SK-N-SH (cell line): Measurements from ENCODE around the gene ZMYM2. TPM values are rescaled to one million over a fixed set of nuclear protein-coding genes. Genes with fewer than 3 reads are reported as not detected.

Experiments used
- CTCF ChIA-PET: fragments of 300-600, 350-600 bp; formaldehyde crosslinking; extraction: SDS; loops from one replicate; lab custom pipeline; 2021; lab: Yijun Ruan, JAX
- POLR2A ChIA-PET: fragments of 350-600 bp; sonication (Branson Sonifier 250); formaldehyde crosslinking; extraction: SDS; loops from one replicate; lab custom pipeline; 2020; ENCODE audit warnings: antibody characterized with exemption, inconsistent platforms; lab: Yijun Ruan, JAX
- DNase-seq: peaks from one replicate; pipeline ENCODE4 v3.0.0; 2012
- H2AFZ ChIP-seq: fragments of 200-600 bp; sonication (generic); 2 replicates; pipeline ENCODE4 v1.8.1; 2016; ENCODE audit warnings: antibody characterized with exemption, mild to moderate bottlenecking, low read depth
- H3F3A ChIP-seq: fragments of 200-600 bp; sonication (generic); replicated peaks from 2 replicates; pipeline ENCODE3; 2016; ENCODE audit warnings: antibody characterized with exemption, mild to moderate bottlenecking; ENCODE audit not compliant: insufficient read depth
- H3K27ac ChIP-seq, 2 experiments: fragments of 200-500 bp in 1 of 2; fragments of 200-600 bp in 1 of 2; sonication (Bioruptor generic) in 1 of 2; sonication (generic), shearing (Covaris generic) in 1 of 2; 2 replicates each; pipeline versions ENCODE4 v1.5.1 to v1.6.1; 2014 to 2016; ENCODE audit warnings: low read depth in 2 of 2, inconsistent platforms in 1 of 2, low read length in 1 of 2, mild to moderate bottlenecking in 1 of 2, mixed read lengths in 1 of 2
- H3K27me3 ChIP-seq: fragments of 200-600 bp; sonication (generic), shearing (Covaris generic); 2 replicates; pipeline ENCODE4 v1.6.1; 2016; ENCODE audit warnings: mixed run types; ENCODE audit not compliant: insufficient read depth
- H3K36me3 ChIP-seq, 2 experiments: fragments of 200-500 bp in 1 of 2; fragments of 200-600 bp in 1 of 2; sonication (Bioruptor generic) in 1 of 2; sonication (generic) in 1 of 2; replicated peaks in 1 of 2; 2 replicates each; pipeline versions ENCODE3 to v1.5.1; 2014 to 2016; ENCODE audit warnings: low read length in 1 of 2, mild to moderate bottlenecking in 1 of 2; ENCODE audit not compliant: insufficient read depth in 2 of 2, control insufficient read depth in 1 of 2
- H3K4me1 ChIP-seq, 2 experiments: fragments of 200-500 bp in 1 of 2; fragments of 200-600 bp in 1 of 2; sonication (Bioruptor generic) in 1 of 2; sonication (generic), shearing (Covaris generic) in 1 of 2; 2 replicates each; pipeline versions ENCODE4 v1.5.1 to v1.6.1; 2014 to 2016; ENCODE audit warnings: low read depth in 1 of 2, low read length in 1 of 2, mixed run types in 1 of 2; ENCODE audit not compliant: insufficient read depth in 2 of 2, control insufficient read depth in 1 of 2
- H3K4me2 ChIP-seq: fragments of 200-600 bp; sonication (generic), shearing (Covaris generic); 2 replicates; pipeline ENCODE4 v1.6.1; 2017; ENCODE audit warnings: mixed run types
- H3K4me3 ChIP-seq, 2 experiments: fragments of 200-500 bp in 1 of 2; fragments of 200-600 bp in 1 of 2; sonication (Bioruptor generic) in 1 of 2; sonication (generic), shearing (Covaris generic) in 1 of 2; 2 replicates each; pipeline versions ENCODE4 v1.5.1 to v1.8.1; 2014 to 2016; ENCODE audit warnings: low read depth in 2 of 2, inconsistent platforms in 1 of 2, low read length in 1 of 2, mild to moderate bottlenecking in 1 of 2, mixed read lengths in 1 of 2, moderate library complexity in 1 of 2
- H3K79me2 ChIP-seq: fragments of 200-600 bp; sonication (generic); 2 replicates; pipeline ENCODE4 v1.8.1; 2017; ENCODE audit warnings: mild to moderate bottlenecking; ENCODE audit not compliant: insufficient read depth
- H3K9ac ChIP-seq: fragments of 200-600 bp; sonication (generic); 2 replicates; pipeline ENCODE4 v1.6.1; 2017; ENCODE audit warnings: mixed run types
- H3K9me2 ChIP-seq: fragments of 200-600 bp; sonication (generic); 2 replicates; pipeline ENCODE4 v1.6.1; 2017; ENCODE audit warnings: mixed run types
- H3K9me3 ChIP-seq: fragments of 200-600 bp; sonication (generic); 2 replicates; pipeline ENCODE4 v1.6.1; 2017; ENCODE audit warnings: mixed run types, mild to moderate bottlenecking, moderate library complexity
- H4K20me1 ChIP-seq: fragments of 200-600 bp; sonication (generic); 2 replicates; pipeline ENCODE4 v1.6.1; 2017; ENCODE audit warnings: mild to moderate bottlenecking, mixed run types; ENCODE audit not compliant: insufficient read depth
- CTCF ChIP-seq: fragments of 200-600 bp; sonication (generic); IDR thresholded peaks from 2 replicates; pipeline ENCODE4 v1.6.1; 2017; ENCODE audit warnings: antibody characterized with exemption, mild to moderate bottlenecking, moderate library complexity
- ELF1 ChIP-seq: IDR thresholded peaks from 2 replicates; pipeline ENCODE4 v1.4.0; 2012
- EP300 ChIP-seq, 2 experiments: IDR thresholded peaks; 2 replicates each; pipeline versions ENCODE4 v1.4.0 to v1.6.1; 2012; ENCODE audit warnings: borderline replicate concordance in 1 of 2, low read depth in 1 of 2, low read length in 1 of 2
- EZH2phosphoT487 ChIP-seq: fragments of 200-600 bp; sonication (generic); IDR thresholded peaks from 2 replicates; pipeline ENCODE4 v1.6.1; 2017; ENCODE audit warnings: low read depth, mixed run types, mild to moderate bottlenecking, antibody characterized with exemption, moderate library complexity, borderline replicate concordance
- FOXJ3 ChIP-seq: sonication (generic); formaldehyde crosslinking; IDR thresholded peaks from 2 replicates; pipeline ENCODE4 v1.5.1; 2020; ENCODE audit warnings: mild to moderate bottlenecking, missing genetic modification reagents
- FOXM1 ChIP-seq: IDR thresholded peaks from 2 replicates; pipeline ENCODE4 v1.4.0; 2012; ENCODE audit warnings: low read depth, mild to moderate bottlenecking
- GABPA ChIP-seq: IDR thresholded peaks from 2 replicates; pipeline ENCODE4 v1.4.0; 2012; ENCODE audit warnings: low read depth, mild to moderate bottlenecking
- IRF3 ChIP-seq: fragments of 150-350 bp; IDR thresholded peaks from 2 replicates; pipeline ENCODE4 v1.6.1; 2016; ENCODE audit warnings: mild to moderate bottlenecking, low read depth, low read length
- JUND ChIP-seq: IDR thresholded peaks from 2 replicates; pipeline ENCODE4 v1.4.0; 2012
- NRF1 ChIP-seq: IDR thresholded peaks from 2 replicates; pipeline ENCODE4 v1.6.1; 2012; ENCODE audit warnings: low read depth, mild to moderate bottlenecking, low read length
- PBX3 ChIP-seq: IDR thresholded peaks from 2 replicates; pipeline ENCODE4; 2012
- POLR2AphosphoS5 ChIP-seq: IDR thresholded peaks from 2 replicates; pipeline ENCODE4 v1.6.1; 2012; ENCODE audit warnings: low read depth, low read length
- SIN3A ChIP-seq: IDR thresholded peaks from 2 replicates; pipeline ENCODE4 v1.6.1; 2012; ENCODE audit warnings: low read depth, mild to moderate bottlenecking, low read length, moderate library complexity, borderline replicate concordance
- SMC3 ChIP-seq: IDR thresholded peaks from 2 replicates; pipeline ENCODE4 v1.6.1; 2012; ENCODE audit warnings: low read depth, low read length, improper control_type of control experiment
- TAF1 ChIP-seq: IDR thresholded peaks from 2 replicates; pipeline ENCODE4 v1.6.1; 2012; ENCODE audit warnings: low read depth, mild to moderate bottlenecking, low read length, moderate library complexity, borderline replicate concordance
- TEAD4 ChIP-seq: IDR thresholded peaks from 2 replicates; pipeline ENCODE4 v1.4.0; 2012; ENCODE audit warnings: mild to moderate bottlenecking, borderline replicate concordance; ENCODE audit not compliant: insufficient read depth
- USF1 ChIP-seq: IDR thresholded peaks from 2 replicates; pipeline ENCODE4 v1.4.0; 2012; ENCODE audit warnings: low read depth, borderline replicate concordance
- USF2 ChIP-seq: fragments of 150-350 bp; IDR thresholded peaks from 2 replicates; pipeline ENCODE4 v1.6.1; 2017; ENCODE audit warnings: antibody characterized with exemption, low read length, low read depth, borderline replicate concordance
- YY1 ChIP-seq: IDR thresholded peaks from 2 replicates; pipeline ENCODE4 v1.4.0; 2012; ENCODE audit warnings: low read depth, mild to moderate bottlenecking
- ZBTB33 ChIP-seq: IDR thresholded peaks from 2 replicates; pipeline ENCODE4 v1.4.0; 2012; ENCODE audit warnings: low read depth, borderline replicate concordance
- whole genome bisulfite sequencing: methylation state at CpG from one replicate; pipeline ENCODE4 v1.1.6; 2017; ENCODE audit warnings: low lambda C conversion rate; 5-methylcytosine and 5-hydroxymethylcytosine counted together
- polyA plus RNA-seq, 3 experiments: library from polyadenylated mRNA; depleted of rRNA; stranded (reverse); fragments of >200 nt; gene quantifications; 2 replicates each; pipeline ENCODE4 v1.2.3, GENCODE V29; 2012

Gene ZMYM2
- polyA plus RNA-seq, 1 of the 3 experiments (the other 2 are of a cell fraction) = 11.5 TPM

GRCh38 chr13:20119960-20120359 is 161.4 kb downstream of the ZMYM2 start (continued):
- TF ChIP-seq CTCF = no peak
- no peak for TF ChIP-seq PBX3
- no peak for TF ChIP-seq USF1
- no peak for TF ChIP-seq EP300 (IDR thresholded peaks at IDR 0.05; ENCODE audit: borderline replicate concordance in 1 of 2, low read depth in 1 of 2, low read length in 1 of 2)
- TF ChIP-seq JUND = no peak

GRCh38 chr13:20121159-20121525 is 162.6 kb downstream of the ZMYM2 start:
- Histone ChIP-seq H3K9me3 (no peaks in the 10 kb centered on the region), H3K4me2 (no peak overlapping the region), H3K36me3 (no peaks in the 10 kb centered on the region), H3K27me3 (no peaks in the 10 kb centered on the region), H3K4me3 (no peak overlapping the region), H3K9me2 (no peaks in the 10 kb centered on the region), H3K79me2 (no peaks in the 10 kb centered on the region), H4K20me1 (no peaks in the 10 kb centered on the region), H2AFZ (no peak overlapping the region), H3F3A (peaks cover 7% of the 10 kb centered on the region), H3K4me1 (peaks cover 0 to 3% of the 10 kb centered on the region in 2 experiments; a peak in 2 of 4 replicates), H3K27ac (no peak overlapping the region), H3K9ac (no peak overlapping the region)
- ChIA-PET CTCF (interaction anchor here (1.0 kb wide), 1 partner anchor 29 kb away, joined by 3 read pairs; no protein-coding TSS in a partner anchor), POLR2A (no interaction called here)
- DNase-seq = no peak
- WGBS = 55% methylated on average over 7 of the region's 7 CpGs
- no peak for TF ChIP-seq ZBTB33
- no peak for TF ChIP-seq ELF1
- TF ChIP-seq IRF3 = no peak
- TF ChIP-seq EZH2phosphoT487 = no peak
- no peak for TF ChIP-seq TEAD4
- TF ChIP-seq SMC3 = no peak
- TF ChIP-seq POLR2AphosphoS5 = no peak
- no peak for TF ChIP-seq SIN3A
- TF ChIP-seq GABPA = no peak
- no peak for TF ChIP-seq TAF1
- no peak for TF ChIP-seq PBX3
- no peak for TF ChIP-seq FOXJ3 (CRISPR knock-in tag)
- TF ChIP-seq USF1 = no peak
- TF ChIP-seq USF2 = no peak
- no peak for TF ChIP-seq YY1
- no peak for TF ChIP-seq NRF1
- no peak for TF ChIP-seq FOXM1
